ENCODE measurements around the gene NEU4.
"Not testable (repeated sequence)": the region's sequence is repeated elsewhere in the genome, so short reads cannot be mapped to it uniquely, and the experiment has no call there.

The NEU4 gene

DNA sequence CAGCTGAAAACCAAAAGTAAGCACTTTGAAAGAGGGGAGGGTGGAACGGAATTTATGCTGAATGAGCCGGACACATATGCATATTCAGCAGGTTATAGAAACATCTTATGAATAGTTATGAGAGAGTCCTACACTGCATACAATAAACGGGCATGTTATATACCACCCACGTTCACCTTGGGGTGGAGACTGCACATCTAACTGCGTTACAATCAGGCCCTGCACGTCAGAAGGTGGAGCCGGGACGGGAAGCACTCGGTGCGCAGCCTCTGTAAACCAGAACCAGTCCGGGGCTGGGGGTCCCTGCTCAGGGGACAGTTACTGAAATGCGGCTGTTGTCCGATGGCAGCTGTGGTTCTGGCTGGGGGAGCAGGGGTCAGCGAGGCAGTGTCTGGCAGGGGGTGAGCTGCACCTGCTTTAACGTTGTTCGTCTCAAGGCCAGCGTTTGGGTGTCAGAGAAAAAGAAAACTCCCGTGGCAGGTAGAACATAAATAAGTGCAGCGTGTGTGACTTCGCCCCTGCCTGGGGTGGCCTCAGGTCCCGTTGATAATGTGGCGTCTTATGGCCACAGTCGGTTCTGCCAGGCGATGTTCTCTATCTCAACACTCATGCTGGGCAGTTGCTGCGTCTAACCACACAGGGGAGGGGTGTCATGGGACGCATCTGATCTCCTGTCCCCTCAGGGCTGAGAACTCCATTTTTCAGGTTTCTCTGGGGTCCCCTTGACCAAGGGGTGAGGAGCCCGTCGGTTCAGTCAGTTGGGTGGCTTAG, 24.9 kb downstream of the NEU4 start:
- DNase-seq (ENCODE audit: low read depth, low spot score), result not testable (repeated sequence)

DNA sequence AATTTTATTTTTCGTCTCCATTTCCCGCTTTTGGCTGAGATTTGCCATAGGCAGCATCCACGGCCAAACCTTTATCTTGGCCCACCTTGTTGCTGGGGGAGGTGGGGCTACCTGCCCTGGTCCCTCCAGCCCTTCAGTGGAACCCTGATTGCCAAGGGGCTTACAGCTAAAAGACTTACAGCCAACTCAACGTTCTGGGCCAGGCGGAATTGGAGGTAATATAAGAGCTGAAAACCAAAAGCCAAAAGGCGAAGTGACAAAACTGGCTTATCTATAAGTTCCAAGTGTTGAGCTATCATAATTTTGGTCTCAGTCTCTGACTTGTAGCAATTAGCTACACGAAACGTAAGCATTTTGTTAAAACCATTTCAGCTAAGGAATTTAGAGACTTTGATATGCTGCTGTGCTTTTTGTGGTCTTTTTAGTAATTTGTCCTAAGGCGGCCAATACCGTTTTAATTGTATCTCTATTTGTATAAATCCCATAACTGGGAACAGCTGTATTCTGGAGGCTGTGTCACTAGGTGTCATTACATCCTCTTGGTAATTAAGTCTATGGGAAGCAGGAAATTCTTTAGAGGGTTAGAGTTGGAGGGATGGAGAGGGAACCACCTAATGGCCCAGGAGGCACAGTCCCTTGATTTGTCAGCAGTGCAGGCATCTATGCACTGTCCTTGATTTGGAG, 25.7 kb downstream of the NEU4 start:
- DNase-seq (ENCODE audit: low read depth, low spot score), result no peak

GRCh38 chr2:241835611-241836010, 26.6 kb downstream of the NEU4 start:
- no peak for DNase-seq (ENCODE audit: low read depth, low spot score)

- DNase-seq (ENCODE audit: low read depth, low spot score), result no peak
These were observed 27.3 kb downstream of the NEU4 start for GRCh38 chr2:241836292-241836691.

GRCh38 chr2:241837197-241837965, 28.4 kb downstream of the NEU4 start:
- DNase-seq (ENCODE audit: low read depth, low spot score), result no peak

DNA sequence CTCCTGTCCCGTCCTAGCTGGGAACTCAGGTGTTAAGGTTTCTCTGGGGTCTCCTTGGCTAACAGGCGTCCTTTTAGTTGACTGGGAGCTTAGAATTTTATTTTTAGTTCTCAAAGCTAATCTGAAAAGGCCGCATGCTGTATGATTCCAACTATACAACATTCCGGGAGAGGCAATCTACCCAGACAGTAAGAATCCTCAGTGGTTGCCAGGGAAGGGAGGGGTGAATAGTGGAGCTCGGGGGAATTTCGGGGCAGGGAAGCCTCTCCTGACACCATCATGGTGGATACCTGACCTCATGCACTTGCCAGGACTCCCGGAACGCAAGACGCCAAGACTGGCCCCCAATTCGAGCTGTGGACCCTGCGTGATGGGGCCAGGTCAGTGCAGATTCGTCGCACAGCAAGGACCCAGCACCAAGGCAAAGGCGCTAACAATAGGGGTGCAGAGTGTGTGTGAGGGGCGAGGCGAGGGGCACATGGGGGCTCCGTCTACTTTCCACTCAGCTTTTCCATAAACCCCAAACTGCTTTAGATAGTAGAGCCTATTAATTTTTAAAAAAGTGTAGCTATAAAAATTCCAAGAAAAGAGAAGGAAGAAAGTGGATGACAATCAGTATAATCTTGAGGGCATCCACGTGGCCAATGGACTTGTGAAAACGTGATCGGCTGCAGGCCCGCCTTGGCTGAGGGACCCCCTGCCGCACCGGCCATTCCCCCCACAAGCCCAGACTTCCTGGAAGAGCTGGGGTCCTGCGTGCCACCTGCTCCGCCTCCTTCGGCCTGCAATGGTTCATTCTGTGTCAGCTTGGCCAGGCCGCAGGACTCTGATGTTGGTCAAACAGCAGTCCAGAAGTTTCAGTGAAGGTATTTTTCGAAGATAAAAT, 32.4 kb downstream of the NEU4 start:
- no peak for DNase-seq (ENCODE audit: low read depth, low spot score)

DNA sequence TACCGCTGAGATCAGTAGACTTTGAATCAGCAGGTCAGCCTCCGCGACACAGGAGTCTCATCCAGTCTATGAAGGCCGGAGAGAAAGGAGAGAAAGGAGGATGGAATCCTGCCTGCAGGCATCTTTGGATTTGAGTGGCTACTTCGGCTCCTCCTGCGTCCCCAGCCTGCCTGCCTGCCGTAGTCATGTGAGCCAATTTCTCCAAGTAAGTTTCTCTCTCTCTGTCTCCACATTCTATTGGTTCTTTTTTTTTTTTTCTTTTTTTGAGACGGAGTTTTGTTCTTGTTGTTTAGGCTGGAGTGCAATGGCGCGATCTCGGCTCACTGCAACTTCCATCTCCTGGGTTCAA, 33.0 kb downstream of the NEU4 start:
- DNase-seq (ENCODE audit: low read depth, low spot score), result no peak

GRCh38 chr2:241842620-241843211, 33.7 kb downstream of the NEU4 start:
- no peak for DNase-seq (ENCODE audit: low read depth, low spot score)

DNA sequence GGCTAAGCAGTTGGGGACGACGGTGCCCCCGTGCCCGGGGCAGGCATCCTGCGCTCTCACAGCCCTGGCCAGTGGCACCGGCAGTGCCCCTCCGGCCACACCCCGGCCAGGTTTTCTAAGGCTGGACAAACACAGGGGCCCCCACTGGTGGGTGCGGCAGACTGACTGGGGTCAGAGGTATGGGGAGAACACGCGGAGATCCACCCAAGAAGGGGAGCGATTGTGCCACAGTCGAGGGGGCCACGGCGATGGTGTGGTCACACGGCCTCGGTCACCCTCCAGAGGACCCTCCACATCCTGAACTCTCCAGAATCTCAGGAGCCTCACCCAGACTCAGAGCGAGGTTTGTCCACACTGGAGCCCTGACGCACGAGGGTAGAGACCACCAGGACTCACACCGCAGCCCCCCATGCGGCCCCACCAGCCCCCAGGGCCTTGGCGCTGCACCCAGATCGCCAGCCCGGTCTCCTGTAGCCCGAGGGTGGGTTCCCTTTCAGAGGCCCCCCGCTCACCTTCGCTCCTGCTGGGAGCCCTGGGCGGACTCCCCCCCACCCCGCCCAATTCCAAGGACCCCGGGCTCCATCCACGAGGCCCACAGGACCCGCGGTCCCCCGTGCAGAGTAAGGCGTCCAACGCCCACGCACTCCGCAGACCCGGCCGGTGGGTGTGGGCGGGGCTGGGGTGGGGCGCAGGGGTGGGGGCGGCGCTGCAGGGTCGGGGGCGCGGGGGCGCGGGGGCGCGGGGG, 34.5 kb downstream of the NEU4 start:
- DNase-seq (ENCODE audit: low read depth, low spot score), result no peak

- no peak for DNase-seq (ENCODE audit: low read depth, low spot score)
These were observed 35.2 kb downstream of the NEU4 start for GRCh38 chr2:241844066-241844728.

GRCh38 chr2:241844831-241845578, 36.0 kb downstream of the NEU4 start:
- no peak for DNase-seq (ENCODE audit: low read depth, low spot score)

DNA sequence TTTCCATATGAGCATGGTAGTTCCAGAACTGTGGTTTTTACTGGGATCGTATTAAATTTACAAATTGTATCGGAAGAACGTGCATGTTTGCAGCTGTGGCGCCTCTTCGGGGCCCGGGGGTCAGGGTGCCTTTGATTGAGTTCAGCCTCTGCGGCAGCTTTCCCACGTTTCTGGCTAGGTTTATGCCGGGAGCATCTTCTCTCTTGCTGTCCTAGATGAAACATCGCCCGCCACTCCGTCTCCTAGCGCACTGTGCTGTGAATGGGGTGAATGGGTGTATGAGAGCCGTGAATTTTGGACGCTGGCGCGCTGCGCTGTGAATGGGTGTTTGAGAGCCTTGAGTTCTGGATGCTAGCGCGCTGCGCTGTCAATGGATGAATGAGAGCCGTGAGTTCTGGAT, 37.4 kb downstream of the NEU4 start:
- DNase-seq (ENCODE audit: low read depth, low spot score), result no peak

DNA sequence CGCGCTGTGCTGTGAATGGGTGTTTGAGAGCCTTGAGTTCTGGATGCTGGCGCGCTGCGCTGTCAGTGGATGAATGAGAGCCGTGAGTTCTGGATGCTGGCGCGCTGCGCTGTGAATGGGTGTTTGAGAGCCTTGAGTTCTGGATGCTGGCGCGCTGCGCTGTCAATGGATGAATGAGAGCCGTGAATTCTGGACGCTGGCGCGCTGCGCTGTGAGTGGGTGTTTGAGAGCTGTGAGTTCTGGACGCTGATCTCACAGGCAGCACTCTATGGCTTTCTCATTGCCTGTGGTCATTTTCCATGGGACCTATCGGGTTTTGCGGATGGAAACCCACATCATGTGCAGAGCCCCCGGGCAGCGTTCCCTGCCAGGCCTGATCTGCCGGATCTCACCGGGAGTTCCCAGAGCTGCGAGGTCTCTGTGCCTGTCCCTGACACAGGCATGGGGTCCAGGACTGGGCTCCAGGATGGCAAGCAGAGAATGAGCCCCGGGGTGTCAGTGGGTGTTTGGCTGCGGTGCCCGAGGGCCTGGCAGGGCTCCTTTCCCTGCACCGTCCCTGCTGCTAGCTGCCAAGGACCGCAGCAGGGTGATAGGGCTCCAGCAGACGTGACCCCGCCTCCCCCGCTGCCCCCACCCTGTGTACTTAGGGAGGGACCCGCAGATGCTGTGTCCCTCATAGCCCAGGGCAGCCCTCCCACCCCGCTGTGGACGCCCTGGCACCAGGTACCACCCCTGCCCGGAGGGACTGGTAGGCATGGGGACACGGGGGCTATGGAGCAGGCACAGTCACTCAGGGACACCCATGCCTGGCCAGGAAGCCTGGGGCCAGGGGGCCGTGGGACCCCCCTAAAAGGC, 40.0 kb downstream of the NEU4 start:
- DNase-seq (ENCODE audit: low read depth, low spot score), result no peak

DNA sequence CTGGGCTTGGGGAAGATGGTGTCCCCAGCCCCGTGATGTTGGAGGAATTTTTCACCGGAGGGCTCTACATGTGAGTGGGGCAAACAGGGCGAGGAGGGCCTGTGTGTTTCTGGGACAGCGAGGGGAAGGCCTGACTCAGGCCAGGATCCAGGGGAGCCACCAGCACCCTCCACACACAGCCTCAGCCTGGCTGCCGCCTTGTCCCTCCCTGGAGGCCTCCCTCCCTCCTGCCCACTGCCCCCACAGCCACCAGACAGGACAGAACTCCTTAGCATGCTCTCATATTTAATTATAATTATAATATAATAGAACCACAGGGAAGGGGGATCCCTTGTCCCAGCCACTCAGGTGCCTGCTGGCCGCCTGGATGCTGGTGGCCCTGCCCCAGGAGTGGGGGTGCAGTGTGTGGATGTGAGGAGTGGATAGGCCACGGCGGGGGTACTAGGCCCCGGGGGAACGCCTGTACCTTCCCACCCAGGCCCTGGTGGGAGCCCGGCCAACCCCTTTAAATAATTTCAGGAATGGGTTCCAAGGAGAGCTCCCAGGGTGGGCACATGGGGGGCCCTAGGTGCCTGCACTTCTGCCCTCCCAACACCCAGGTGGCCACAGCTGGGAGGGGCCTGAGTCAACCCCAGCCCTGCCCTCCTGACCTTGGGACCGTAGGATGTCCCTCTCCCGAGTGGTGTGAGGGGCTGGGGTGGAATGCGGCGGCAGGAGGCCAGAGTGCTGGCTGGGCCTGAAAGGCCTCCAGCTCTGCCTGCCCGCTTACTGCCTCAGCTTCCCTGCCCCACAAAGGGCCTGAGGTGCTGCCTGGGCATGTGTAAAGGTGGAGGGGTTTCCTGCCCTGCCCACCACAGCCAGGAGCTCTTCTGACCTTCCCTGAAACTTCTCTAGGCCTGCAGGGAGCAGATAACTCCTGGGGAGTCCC, 40.9 kb downstream of the NEU4 start:
- no peak for DNase-seq (ENCODE audit: low read depth, low spot score)

- DNase-seq (ENCODE audit: low read depth, low spot score), result no peak
These were observed 41.7 kb downstream of the NEU4 start for GRCh38 chr2:241850544-241851324.

DNA sequence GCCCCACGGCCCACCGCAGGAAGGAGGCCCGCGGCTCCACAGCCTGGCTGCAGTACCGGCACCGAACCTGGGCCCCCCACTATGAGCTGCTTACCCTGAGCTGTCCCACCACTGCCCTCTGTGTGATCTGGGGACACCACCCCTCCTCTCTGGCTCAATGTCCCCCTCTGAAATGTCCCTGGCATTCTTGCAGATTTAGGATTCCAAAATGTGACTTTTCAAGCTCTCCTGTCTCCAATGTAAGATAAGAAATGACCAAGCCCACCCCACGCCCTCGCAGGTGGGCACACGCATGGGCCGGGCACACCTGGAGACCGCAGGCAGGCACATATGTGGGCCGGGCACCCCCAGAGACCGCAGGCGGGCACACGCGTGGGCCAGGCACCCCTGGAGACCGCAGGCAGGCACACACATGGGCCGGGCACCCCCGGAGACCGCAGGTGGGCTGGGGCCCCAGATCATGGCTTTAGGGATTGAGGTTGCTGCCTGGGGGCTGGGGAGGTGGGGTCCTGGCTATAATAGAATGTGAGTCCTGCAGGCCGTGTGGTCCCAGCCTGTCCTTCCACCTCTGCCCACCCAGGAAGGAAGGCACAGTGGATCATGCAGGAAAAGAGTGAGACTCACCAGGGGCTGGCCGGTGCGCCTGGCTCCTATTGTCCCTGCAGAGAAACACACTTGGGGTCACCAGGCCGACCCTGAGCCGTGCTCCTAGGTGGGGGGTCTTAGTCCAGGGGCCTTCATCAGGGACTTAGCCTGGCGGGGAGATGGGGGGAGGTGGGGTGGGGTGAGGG, 42.5 kb downstream of the NEU4 start:
- no peak for DNase-seq (ENCODE audit: low read depth, low spot score)

All from brain pericyte (primary cell).